Measurements from ENCODE around the gene KCNE3. TPM values are rescaled to one million over a fixed set of nuclear protein-coding genes. Genes with fewer than 3 reads are reported as not detected.

Gene KCNE3
- total RNA-seq, 2 donors from 2014 or later, result 31.9 to 41.2 TPM

- Histone ChIP-seq H3K27ac (no peak overlapping the region), H3K9me3 (no peaks in the 10 kb centered on the region), H3K27me3 (no peaks in the 10 kb centered on the region), H3K4me3 (no peak overlapping the region), H3K36me3 (no peaks in the 10 kb centered on the region), H3K9ac (ENCODE audit: low read depth in 2 of 2, low read length in 2 of 2) (no peak overlapping the region), H3K4me1 (no peaks in the 10 kb centered on the region)
- no peak for DNase-seq
- TF ChIP-seq, protein P1, sequence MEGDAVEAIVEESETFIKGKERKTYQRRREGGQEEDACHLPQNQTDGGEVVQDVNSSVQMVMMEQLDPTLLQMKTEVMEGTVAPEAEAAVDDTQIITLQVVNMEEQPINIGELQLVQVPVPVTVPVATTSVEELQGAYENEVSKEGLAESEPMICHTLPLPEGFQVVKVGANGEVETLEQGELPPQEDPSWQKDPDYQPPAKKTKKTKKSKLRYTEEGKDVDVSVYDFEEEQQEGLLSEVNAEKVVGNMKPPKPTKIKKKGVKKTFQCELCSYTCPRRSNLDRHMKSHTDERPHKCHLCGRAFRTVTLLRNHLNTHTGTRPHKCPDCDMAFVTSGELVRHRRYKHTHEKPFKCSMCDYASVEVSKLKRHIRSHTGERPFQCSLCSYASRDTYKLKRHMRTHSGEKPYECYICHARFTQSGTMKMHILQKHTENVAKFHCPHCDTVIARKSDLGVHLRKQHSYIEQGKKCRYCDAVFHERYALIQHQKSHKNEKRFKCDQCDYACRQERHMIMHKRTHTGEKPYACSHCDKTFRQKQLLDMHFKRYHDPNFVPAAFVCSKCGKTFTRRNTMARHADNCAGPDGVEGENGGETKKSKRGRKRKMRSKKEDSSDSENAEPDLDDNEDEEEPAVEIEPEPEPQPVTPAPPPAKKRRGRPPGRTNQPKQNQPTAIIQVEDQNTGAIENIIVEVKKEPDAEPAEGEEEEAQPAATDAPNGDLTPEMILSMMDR (IDR thresholded peaks at IDR 0.05), result no peak
- intact Hi-C loops (cut with DNase I), result no loop called here
Observed at GRCh38 chr11:74429205-74429604, 38.1 kb downstream of the KCNE3 start.

GRCh38 chr11:74427384-74427886 lies 39.9 kb downstream of the KCNE3 start:
- Histone ChIP-seq H3K27me3 (no peaks in the 10 kb centered on the region), H3K9me3 (no peaks in the 10 kb centered on the region), H3K27ac (no peak overlapping the region), H3K4me3 (no peak overlapping the region), H3K4me1 (no peaks in the 10 kb centered on the region), H3K36me3 (no peaks in the 10 kb centered on the region), H3K9ac (ENCODE audit: low read depth in 2 of 2, low read length in 2 of 2) (no peak overlapping the region)
- TF ChIP-seq, protein P1 (IDR thresholded peaks at IDR 0.05), result no peak
- no peak for DNase-seq
- intact Hi-C loops (cut with DNase I), result no loop called here

DNA sequence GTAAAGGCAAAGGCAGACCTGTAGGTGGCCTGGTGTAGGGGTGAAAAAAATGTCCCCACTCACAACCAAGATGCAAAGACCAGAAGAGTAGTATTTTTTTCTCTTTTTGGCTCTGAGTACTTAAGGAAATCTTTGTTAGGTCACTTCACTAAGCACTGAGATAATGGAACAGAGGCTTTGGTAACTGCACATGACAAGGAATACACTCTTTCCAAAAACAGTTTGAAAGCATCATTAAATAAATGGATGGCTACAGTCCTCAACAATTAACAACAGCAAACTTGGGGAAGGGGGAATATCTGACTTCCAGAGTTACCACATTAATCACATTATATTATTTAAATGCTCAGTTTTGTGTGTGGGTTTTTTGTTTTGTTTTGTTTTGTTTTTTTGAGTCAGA lies 42.2 kb downstream of the KCNE3 start:
- TF ChIP-seq, protein P1 (IDR thresholded peaks at IDR 0.05), result no peak
- Histone ChIP-seq H3K9me3 (no peaks in the 10 kb centered on the region), H3K9ac (ENCODE audit: low read depth in 2 of 2, low read length in 2 of 2) (no peak overlapping the region), H3K36me3 (no peaks in the 10 kb centered on the region), H3K4me1 (no peaks in the 10 kb centered on the region), H3K27me3 (no peaks in the 10 kb centered on the region), H3K4me3 (no peak overlapping the region), H3K27ac (no peak overlapping the region)
- no peak for DNase-seq
- intact Hi-C loops (cut with DNase I), result no loop called here

DNA sequence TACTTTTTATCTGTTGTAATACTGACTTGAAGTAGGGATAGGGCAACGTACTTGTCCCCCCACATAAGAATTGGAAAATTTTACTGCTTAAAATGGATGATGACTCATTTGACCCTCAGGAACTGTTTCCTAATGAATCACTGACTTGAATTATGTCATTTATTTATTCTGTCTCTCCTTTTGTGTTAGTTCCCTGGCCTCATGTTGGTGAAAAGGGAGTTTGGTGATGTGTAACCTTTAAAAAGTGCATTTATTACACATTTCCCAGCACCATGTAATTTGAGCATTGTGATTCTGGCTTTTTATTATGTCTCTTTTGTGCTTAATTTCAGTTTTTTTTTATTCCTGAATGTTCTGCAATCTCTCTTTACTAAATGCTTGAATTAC lies 48.8 kb downstream of the KCNE3 start:
- H3K27ac ChIP-seq, result no peak overlapping the region
- H3K4me3 ChIP-seq, result no peak overlapping the region
- H3K27me3 ChIP-seq, result no peaks in the 10 kb centered on the region
- intact Hi-C loops (cut with DNase I), result no loop called here
- H3K9ac ChIP-seq (ENCODE audit: low read depth in 2 of 2, low read length in 2 of 2), result no peak overlapping the region
- TF ChIP-seq, protein P1 (IDR thresholded peaks at IDR 0.05), result no peak
- H3K4me1 ChIP-seq, result no peaks in the 10 kb centered on the region
- H3K9me3 ChIP-seq, result no peaks in the 10 kb centered on the region
- H3K36me3 ChIP-seq, result no peaks in the 10 kb centered on the region
- DNase-seq, result no peak

- intact Hi-C loops (cut with DNase I), result no loop called here
- DNase-seq, result no peak
- no peak overlapping the region for H3K27ac ChIP-seq
Observed at GRCh38 chr11:74417860-74418508, 49.4 kb downstream of the KCNE3 start.

More at GRCh38 chr11:74417860-74418508, 49.4 kb downstream of the KCNE3 start:
- no peaks in the 10 kb centered on the region for H3K36me3 ChIP-seq
- H3K4me1 ChIP-seq, result no peaks in the 10 kb centered on the region
- H3K4me3 ChIP-seq, result no peak overlapping the region
- no peaks in the 10 kb centered on the region for H3K9me3 ChIP-seq
- H3K9ac ChIP-seq (ENCODE audit: low read depth in 2 of 2, low read length in 2 of 2), result no peak overlapping the region
- H3K27me3 ChIP-seq, result no peaks in the 10 kb centered on the region
- TF ChIP-seq, protein P1 (IDR thresholded peaks at IDR 0.05), result no peak
